Mesodermal cell (in vitro differentiated cells): Measurements from ENCODE around the gene SVEP1.

Source experiments
- H3K27ac ChIP-seq: 2 replicates; pipeline ENCODE4 v1.7.0; 2013; ENCODE audit warnings: mild to moderate bottlenecking, low read depth, low read length, moderate library complexity; ENCODE audit not compliant: severe bottlenecking
- H3K36me3 ChIP-seq: 2 replicates; pipeline ENCODE4 v1.7.1; 2013; ENCODE audit warnings: mild to moderate bottlenecking, low read length, moderate library complexity; ENCODE audit not compliant: control insufficient read depth, insufficient read depth
- H3K4me1 ChIP-seq: one replicate; pipeline ENCODE4 v1.7.1; 2013; ENCODE audit warnings: mild to moderate bottlenecking, low read length; ENCODE audit not compliant: insufficient read depth, control insufficient read depth, poor library complexity, severe bottlenecking
- H3K4me3 ChIP-seq: 2 replicates; pipeline ENCODE4 v1.7.0; 2013; ENCODE audit warnings: low read length, control low read depth, mild to moderate bottlenecking; ENCODE audit not compliant: insufficient read depth, poor library complexity, severe bottlenecking; ENCODE audit errors: extremely low read depth
- H3K9me3 ChIP-seq: 2 replicates; pipeline ENCODE4 v1.7.1; 2013; ENCODE audit warnings: mild to moderate bottlenecking, low read length, moderate library complexity; ENCODE audit not compliant: control insufficient read depth
- WGBS, 2 experiments: methylation state at CpG; one replicate each; pipeline ENCODE4 v1.1.5; 2013; ENCODE audit warnings: missing lambda C conversion rate in 2 of 2; ENCODE audit not compliant: insufficient coverage in 2 of 2; 5-methylcytosine and 5-hydroxymethylcytosine counted together

Gene SVEP1

GRCh38 chr9:110451726-110452125, 127.8 kb downstream of the SVEP1 start:
- no CpG with 5 or more reads among the region's 2 CpGs for WGBS, 2 experiments
- Histone ChIP-seq H3K9me3 (no peaks in the 10 kb centered on the region), H3K4me3 (no peak overlapping the region), H3K36me3 (peaks cover 7% of the 10 kb centered on the region), H3K27ac (no peak overlapping the region), H3K4me1 (no peaks in the 10 kb centered on the region)

GRCh38 chr9:110447476-110447875, 132.1 kb downstream of the SVEP1 start:
- no peak overlapping the region for H3K4me3 ChIP-seq
- peaks cover 5% of the 10 kb centered on the region for H3K9me3 ChIP-seq
- peaks cover 26% of the 10 kb centered on the region for H3K36me3 ChIP-seq
- no peak overlapping the region for H3K27ac ChIP-seq
- peaks cover 4% of the 10 kb centered on the region for H3K4me1 ChIP-seq

GRCh38 chr9:110446171-110446570, 133.4 kb downstream of the SVEP1 start:
- Histone ChIP-seq H3K4me3 (no peak overlapping the region), H3K36me3 (peaks cover 26% of the 10 kb centered on the region), H3K9me3 (peaks cover 5% of the 10 kb centered on the region), H3K27ac (no peak overlapping the region), H3K4me1 (peaks cover 4% of the 10 kb centered on the region)

GRCh38 chr9:110444911-110445310, 134.6 kb downstream of the SVEP1 start:
- no peak overlapping the region for H3K4me3 ChIP-seq
- H3K4me1 ChIP-seq, result peaks cover 8% of the 10 kb centered on the region
- peaks cover 26% of the 10 kb centered on the region for H3K36me3 ChIP-seq
- no peak overlapping the region for H3K27ac ChIP-seq
- 91 to 95% methylated on average over 5 of the region's 6 CpGs for WGBS, 2 experiments
- H3K9me3 ChIP-seq, result peaks cover 5% of the 10 kb centered on the region

GRCh38 chr9:110443866-110444220, 135.7 kb downstream of the SVEP1 start:
- H3K27ac ChIP-seq, result no peak overlapping the region
- peaks cover 10% of the 10 kb centered on the region for H3K4me1 ChIP-seq
- no peak overlapping the region for H3K4me3 ChIP-seq
- H3K9me3 ChIP-seq, result peaks cover 5% of the 10 kb centered on the region
- H3K36me3 ChIP-seq, result peaks cover 26% of the 10 kb centered on the region

- Histone ChIP-seq H3K4me3 (no peak overlapping the region), H3K9me3 (peaks cover 5% of the 10 kb centered on the region), H3K4me1 (peaks cover 10% of the 10 kb centered on the region), H3K36me3 (peaks cover 26% of the 10 kb centered on the region), H3K27ac (no peak overlapping the region)
- WGBS, 2 experiments, result 89 to 94% methylated on average over 2 of the region's 3 CpGs
Observed at GRCh38 chr9:110443146-110443865, 136.2 kb downstream of the SVEP1 start.

- peaks cover 10% of the 10 kb centered on the region for H3K4me1 ChIP-seq
- no peak overlapping the region for H3K4me3 ChIP-seq
- H3K36me3 ChIP-seq, result peaks cover 10% of the 10 kb centered on the region
- no peak overlapping the region for H3K27ac ChIP-seq
- WGBS, 2 experiments, result no CpG with 5 or more reads among the region's 3 CpGs
- H3K9me3 ChIP-seq, result no peaks in the 10 kb centered on the region
Observed at GRCh38 chr9:110440796-110441195, 138.7 kb downstream of the SVEP1 start.

GRCh38 chr9:110440172-110440571, 139.4 kb downstream of the SVEP1 start:
- no peak overlapping the region for H3K27ac ChIP-seq
- H3K4me1 ChIP-seq, result peaks cover 10% of the 10 kb centered on the region
- WGBS, 2 experiments, result 79% methylated on average over 3 of the region's 4 CpGs; no CpG with 5 or more reads in 1 of the 2 experiments
- no peak overlapping the region for H3K4me3 ChIP-seq
- H3K36me3 ChIP-seq, result peaks cover 4% of the 10 kb centered on the region
- H3K9me3 ChIP-seq, result no peaks in the 10 kb centered on the region

GRCh38 chr9:110432253-110432652, 147.3 kb downstream of the SVEP1 start:
- Histone ChIP-seq H3K4me3 (no peak overlapping the region), H3K4me1 (no peaks in the 10 kb centered on the region), H3K36me3 (peaks cover 5% of the 10 kb centered on the region), H3K27ac (no peak overlapping the region), H3K9me3 (no peaks in the 10 kb centered on the region)
- 89% methylated on average over 3 of the region's 3 CpGs; no CpG with 5 or more reads in 1 of the 2 experiments for WGBS, 2 experiments

GRCh38 chr9:110429453-110429852, 150.1 kb downstream of the SVEP1 start:
- H3K9me3 ChIP-seq, result no peaks in the 10 kb centered on the region
- no peaks in the 10 kb centered on the region for H3K4me1 ChIP-seq
- WGBS, 2 experiments, result 100% methylated on average over 1 of the region's 1 CpG; no CpG with 5 or more reads in 1 of the 2 experiments
- no peak overlapping the region for H3K27ac ChIP-seq
- peaks cover 5% of the 10 kb centered on the region for H3K36me3 ChIP-seq
- H3K4me3 ChIP-seq, result no peak overlapping the region

GRCh38 chr9:110427497-110428104, 151.9 kb downstream of the SVEP1 start:
- H3K4me1 ChIP-seq, result no peaks in the 10 kb centered on the region
- H3K36me3 ChIP-seq, result peaks cover 5% of the 10 kb centered on the region
- no peak overlapping the region for H3K27ac ChIP-seq
- 36 to 41% methylated on average over 6 to 7 of the region's 7 CpGs for WGBS, 2 experiments
- H3K9me3 ChIP-seq, result no peaks in the 10 kb centered on the region
- H3K4me3 ChIP-seq, result no peak overlapping the region
